Stimulated activated CD4-positive, alpha-beta T cell treated with anti-CD3 and anti-CD28 coated beads, TNF-alpha, amount 100 ng/mL, for 48 hours (primary cell): ENCODE measurements around the gene CEP72.
"Not testable (repeated sequence)": the region's sequence is repeated elsewhere in the genome, so short reads cannot be mapped to it uniquely, and the experiment has no call there.

Experiments
- DNase-seq, 3 donors: peaks; one replicate each; pipeline ENCODE4 v3.0.0-alpha.2; 2020; ENCODE audit warnings: low read depth in 3 of 3

The CEP72 gene

GRCh38 chr5:617896-618295, 5.8 kb downstream of the CEP72 start:
- DNase-seq = no peak

GRCh38 chr5:618450-618849, 6.3 kb downstream of the CEP72 start:
- no peak for DNase-seq

- DNase-seq = no peak
Observed at GRCh38 chr5:619444-619843, 7.3 kb downstream of the CEP72 start.

- no peak for DNase-seq
Observed at GRCh38 chr5:620152-620551, 8.0 kb downstream of the CEP72 start.

GRCh38 chr5:620586-621180, 8.5 kb downstream of the CEP72 start:
- no peak for DNase-seq

- no peak for DNase-seq
Observed at GRCh38 chr5:621341-621761, 9.2 kb downstream of the CEP72 start.

GRCh38 chr5:622359-622758, 10.2 kb downstream of the CEP72 start:
- no peak for DNase-seq

- DNase-seq = no peak
Observed at GRCh38 chr5:622946-623522, 10.9 kb downstream of the CEP72 start.

GRCh38 chr5:623531-623930, 11.4 kb downstream of the CEP72 start:
- no peak for DNase-seq

- no peak for DNase-seq
Observed at GRCh38 chr5:624118-624950, 12.2 kb downstream of the CEP72 start.

GRCh38 chr5:624951-625230, 12.8 kb downstream of the CEP72 start:
- no peak for DNase-seq

GRCh38 chr5:625516-625915, 13.4 kb downstream of the CEP72 start:
- no peak for DNase-seq

GRCh38 chr5:626850-627249, 14.7 kb downstream of the CEP72 start:
- no peak for DNase-seq

GRCh38 chr5:627840-628239, 15.7 kb downstream of the CEP72 start:
- no peak for DNase-seq

GRCh38 chr5:628351-629205, 16.4 kb downstream of the CEP72 start:
- not testable (repeated sequence) for DNase-seq

GRCh38 chr5:633501-633955, 21.4 kb downstream of the CEP72 start:
- DNase-seq = no peak

GRCh38 chr5:634191-634590, 22.1 kb downstream of the CEP72 start:
- no peak for DNase-seq

- no peak for DNase-seq
Observed at GRCh38 chr5:635306-636055, 23.3 kb downstream of the CEP72 start.

- no peak for DNase-seq
Observed at GRCh38 chr5:636951-637350, 24.8 kb downstream of the CEP72 start.

GRCh38 chr5:637581-638450, 25.7 kb downstream of the CEP72 start:
- DNase-seq = no peak
